Astrocyte (in vitro differentiated cells and primary cell): Measurements from ENCODE around the gene CARD14. TPM values are rescaled to one million over a fixed set of nuclear protein-coding genes. Genes with fewer than 3 reads are reported as not detected.

ENCODE experiments used
- DNase-seq: peaks from one replicate; pipeline ENCODE4 v3.0.0-alpha.2; 2010; ENCODE audit warnings: low read depth
- FAIRE-seq: peaks from 2 replicates; lab custom pipeline; 2011; peaks lifted over from hg19 to GRCh38; lab: Jason Lieb, UNC
- H2AFZ ChIP-seq: 2 replicates; pipeline ENCODE4 v1.6.0; 2012; ENCODE audit warnings: low read depth, low read length, inconsistent platforms
- H3K27ac ChIP-seq: 2 replicates; pipeline ENCODE4 v1.5.1; 2011; ENCODE audit warnings: low read depth, low read length, inconsistent platforms
- H3K27me3 ChIP-seq: 2 replicates; pipeline ENCODE4 v1.6.0; 2011; ENCODE audit warnings: low read length, inconsistent platforms; ENCODE audit not compliant: insufficient read depth
- H3K36me3 ChIP-seq: 2 replicates; pipeline ENCODE4 v1.5.1; 2011; ENCODE audit warnings: low read length, inconsistent platforms; ENCODE audit not compliant: insufficient read depth
- H3K4me1 ChIP-seq: 2 replicates; pipeline ENCODE4 v1.5.1; 2011; ENCODE audit warnings: low read length, inconsistent platforms; ENCODE audit not compliant: insufficient read depth
- H3K4me2 ChIP-seq: 2 replicates; pipeline ENCODE4 v1.6.0; 2012; ENCODE audit warnings: low read length, inconsistent platforms
- H3K4me3 ChIP-seq: 2 replicates; pipeline ENCODE4 v1.5.1; 2011; ENCODE audit warnings: low read depth, mild to moderate bottlenecking, low read length, inconsistent platforms; ENCODE audit not compliant: insufficient read depth
- H3K79me2 ChIP-seq: 2 replicates; pipeline ENCODE4 v1.6.0; 2012; ENCODE audit warnings: mild to moderate bottlenecking, low read length, inconsistent platforms; ENCODE audit not compliant: insufficient read depth
- H3K9ac ChIP-seq: 2 replicates; pipeline ENCODE4 v1.6.0; 2012; ENCODE audit warnings: mild to moderate bottlenecking, low read length, inconsistent platforms
- H3K9me3 ChIP-seq: 2 replicates; pipeline ENCODE4 v1.5.1; 2012; ENCODE audit warnings: low read depth, mild to moderate bottlenecking, low read length, inconsistent platforms; ENCODE audit not compliant: insufficient read depth
- H4K20me1 ChIP-seq: 2 replicates; pipeline ENCODE4 v1.6.0; 2012; ENCODE audit warnings: low read length, inconsistent platforms; ENCODE audit not compliant: insufficient read depth
- H3K27ac Mint-ChIP-seq: one replicate; pipeline ENCODE4 v1.8.0; 2021; ENCODE audit warnings: mild to moderate bottlenecking, mixed read lengths; ENCODE audit not compliant: unreplicated experiment
- H3K27me3 Mint-ChIP-seq: one replicate; pipeline ENCODE4 v1.8.0; 2021; ENCODE audit warnings: low read depth, mixed read lengths; ENCODE audit not compliant: unreplicated experiment
- H3K36me3 Mint-ChIP-seq: one replicate; pipeline ENCODE4 v1.8.0; 2021; ENCODE audit warnings: low read depth, mixed read lengths; ENCODE audit not compliant: unreplicated experiment
- H3K4me1 Mint-ChIP-seq: one replicate; pipeline ENCODE4 v1.8.0; 2021; ENCODE audit warnings: low read depth, mixed read lengths; ENCODE audit not compliant: unreplicated experiment
- H3K4me3 Mint-ChIP-seq: one replicate; pipeline ENCODE4 v1.8.0; 2021; ENCODE audit warnings: mild to moderate bottlenecking, moderate library complexity, mixed read lengths; ENCODE audit not compliant: unreplicated experiment
- H3K9me3 Mint-ChIP-seq: one replicate; pipeline ENCODE4 v1.8.0; 2021; ENCODE audit warnings: mild to moderate bottlenecking, mixed read lengths; ENCODE audit not compliant: unreplicated experiment
- EZH2 ChIP-seq: IDR thresholded peaks from 2 replicates; pipeline ENCODE4 v1.6.1; 2012; ENCODE audit warnings: mild to moderate bottlenecking, low read length, inconsistent platforms; ENCODE audit not compliant: insufficient read depth
- total RNA-seq: library from RNA; stranded (reverse); gene quantifications from 2 replicates; pipeline ENCODE4 v1.2.1, GENCODE V29; 2021
- TF ChIP-seq, protein P1 (sequence below): IDR thresholded peaks from 2 replicates; pipeline ENCODE4 v1.5.1; 2011; ENCODE audit warnings: low read depth, mild to moderate bottlenecking, inconsistent platforms, low read length, moderate library complexity; ENCODE audit not compliant: insufficient read depth

Gene CARD14
- total RNA-seq, 1 donor from 2014 or later = not detected

DNA sequence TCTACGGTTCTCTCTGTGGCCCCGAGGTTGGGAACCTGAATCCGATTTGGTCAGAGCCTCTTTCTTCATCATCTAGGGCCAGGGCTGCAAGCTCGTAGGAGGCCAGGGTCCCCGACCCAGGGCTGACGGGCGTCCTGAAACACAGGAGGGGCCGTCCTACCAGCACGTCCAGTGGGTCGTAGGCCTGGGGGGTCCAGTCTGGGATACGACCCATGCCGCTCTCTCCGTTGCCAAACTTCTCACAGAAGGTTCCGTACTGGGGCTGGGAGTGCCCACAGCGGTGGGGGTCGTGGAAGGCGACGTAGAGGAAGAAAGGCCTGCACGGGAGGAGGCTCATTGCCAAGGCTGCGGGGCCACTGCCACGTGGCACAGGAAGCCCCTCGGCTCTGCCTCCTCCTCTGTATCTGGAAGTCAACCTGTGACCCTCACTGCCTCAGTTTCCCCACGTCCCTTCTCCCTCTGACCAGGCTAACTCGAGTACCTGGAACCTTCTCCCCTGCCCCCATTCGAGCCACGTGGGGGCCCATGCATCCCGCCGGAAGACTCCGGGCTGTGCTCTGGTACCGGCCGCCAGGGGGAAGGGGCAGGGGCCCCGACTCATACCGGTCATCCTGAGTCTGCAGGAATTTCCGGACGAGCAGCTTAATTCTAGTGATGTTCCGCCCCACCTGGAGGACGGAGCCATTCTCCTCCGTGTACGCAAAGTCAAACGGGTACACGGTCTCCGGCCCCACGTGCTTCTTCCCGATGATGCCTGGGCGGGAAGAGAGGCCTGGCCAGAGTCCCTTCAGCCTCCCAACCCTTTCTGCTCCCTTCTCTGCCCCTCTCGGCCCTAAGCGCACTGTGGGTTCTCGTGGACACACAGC lies 44.4 kb downstream of the CARD14 start:
- H3K4me1 ChIP-seq = peaks cover 3% of the 10 kb centered on the region
- H3K36me3 ChIP-seq = no peaks in the 10 kb centered on the region
- H3K36me3 Mint-ChIP-seq = peaks cover 14% of the 10 kb centered on the region
- no peaks in the 10 kb centered on the region for H3K27me3 Mint-ChIP-seq
- H3K27ac ChIP-seq = no peak overlapping the region
- no peak overlapping the region for H3K4me3 Mint-ChIP-seq
- FAIRE-seq (no peak), DNase-seq (no peak)
- TF ChIP-seq, protein P1, sequence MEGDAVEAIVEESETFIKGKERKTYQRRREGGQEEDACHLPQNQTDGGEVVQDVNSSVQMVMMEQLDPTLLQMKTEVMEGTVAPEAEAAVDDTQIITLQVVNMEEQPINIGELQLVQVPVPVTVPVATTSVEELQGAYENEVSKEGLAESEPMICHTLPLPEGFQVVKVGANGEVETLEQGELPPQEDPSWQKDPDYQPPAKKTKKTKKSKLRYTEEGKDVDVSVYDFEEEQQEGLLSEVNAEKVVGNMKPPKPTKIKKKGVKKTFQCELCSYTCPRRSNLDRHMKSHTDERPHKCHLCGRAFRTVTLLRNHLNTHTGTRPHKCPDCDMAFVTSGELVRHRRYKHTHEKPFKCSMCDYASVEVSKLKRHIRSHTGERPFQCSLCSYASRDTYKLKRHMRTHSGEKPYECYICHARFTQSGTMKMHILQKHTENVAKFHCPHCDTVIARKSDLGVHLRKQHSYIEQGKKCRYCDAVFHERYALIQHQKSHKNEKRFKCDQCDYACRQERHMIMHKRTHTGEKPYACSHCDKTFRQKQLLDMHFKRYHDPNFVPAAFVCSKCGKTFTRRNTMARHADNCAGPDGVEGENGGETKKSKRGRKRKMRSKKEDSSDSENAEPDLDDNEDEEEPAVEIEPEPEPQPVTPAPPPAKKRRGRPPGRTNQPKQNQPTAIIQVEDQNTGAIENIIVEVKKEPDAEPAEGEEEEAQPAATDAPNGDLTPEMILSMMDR = no peak
- no peak for TF ChIP-seq EZH2
- peaks cover 19% of the 10 kb centered on the region for H4K20me1 ChIP-seq
- no peak overlapping the region for H2AFZ ChIP-seq
- H3K27me3 ChIP-seq = no peaks in the 10 kb centered on the region
- H3K9me3 ChIP-seq = no peaks in the 10 kb centered on the region
- peaks cover 1% of the 10 kb centered on the region for H3K9me3 Mint-ChIP-seq
- no peak overlapping the region for H3K9ac ChIP-seq
- H3K4me3 ChIP-seq = no peak overlapping the region
- H3K27ac Mint-ChIP-seq = no peak overlapping the region
- no peak overlapping the region for H3K4me2 ChIP-seq
- no peaks in the 10 kb centered on the region for H3K79me2 ChIP-seq
- peaks cover under 1% of the 10 kb centered on the region for H3K4me1 Mint-ChIP-seq

DNA sequence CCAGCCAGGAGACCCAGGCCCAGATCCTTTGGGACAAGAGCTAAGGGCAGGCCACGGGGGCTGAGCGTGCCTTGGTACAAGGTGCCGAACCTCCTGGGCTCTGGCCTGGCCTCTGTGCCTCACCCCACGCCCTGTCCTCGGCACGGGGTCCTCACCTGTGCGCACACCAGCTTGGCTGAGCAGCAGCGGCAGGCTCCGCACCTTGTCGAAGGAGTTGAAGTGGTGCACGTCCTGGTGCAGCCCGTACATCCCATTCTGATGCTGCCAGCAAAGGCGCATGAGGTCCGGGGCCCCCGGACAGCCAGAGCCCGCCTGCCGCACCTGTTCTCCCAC lies 45.0 kb downstream of the CARD14 start:
- Mint-ChIP-seq H3K27ac (no peak overlapping the region), H3K27me3 (no peaks in the 10 kb centered on the region), H3K36me3 (peaks cover 14% of the 10 kb centered on the region), H3K4me3 (no peak overlapping the region), H3K9me3 (peaks cover 1% of the 10 kb centered on the region), H3K4me1 (peaks cover 3% of the 10 kb centered on the region)
- H2AFZ ChIP-seq = no peak overlapping the region
- no peak for DNase-seq
- no peaks in the 10 kb centered on the region for H3K36me3 ChIP-seq
- no peaks in the 10 kb centered on the region for H3K79me2 ChIP-seq
- H4K20me1 ChIP-seq = peaks cover 19% of the 10 kb centered on the region
- H3K4me2 ChIP-seq = no peak overlapping the region
- H3K4me1 ChIP-seq = peaks cover 9% of the 10 kb centered on the region
- no peaks in the 10 kb centered on the region for H3K9me3 ChIP-seq
- H3K9ac ChIP-seq = no peak overlapping the region
- no peak for FAIRE-seq
- no peaks in the 10 kb centered on the region for H3K27me3 ChIP-seq
- H3K4me3 ChIP-seq = no peak overlapping the region
- no peak for TF ChIP-seq EZH2
- TF ChIP-seq, protein P1 = no peak
- H3K27ac ChIP-seq = no peak overlapping the region
